Stimulated activated naive CD8-positive, alpha-beta T cell treated with anti-CD3 and anti-CD28 coated beads, Interleukin-15, amount 100 ng/mL, for 72 hours (primary cell): ENCODE data around the gene ZNF385B.

Experiments used
- ATAC-seq: fragments of 150-1000 bp; cut with Tn5 transposase; 2 replicates; pipeline ENCODE4 v1.10.0; 2021; ENCODE audit warnings: mild to moderate bottlenecking, moderate library complexity
- DNase-seq, 2 donors: peaks; one replicate each; pipeline ENCODE4 v3.0.0; 2021 to 2022
- H3K27ac Mint-ChIP-seq, 2 donors: one replicate each; pipeline ENCODE4 v1.8.0; 2022; ENCODE audit warnings: mild to moderate bottlenecking in 2 of 2, mixed read lengths in 2 of 2, moderate library complexity in 2 of 2
- H3K27me3 Mint-ChIP-seq: one replicate; pipeline ENCODE4 v1.8.0; 2022; ENCODE audit warnings: mixed read lengths
- H3K4me1 Mint-ChIP-seq: one replicate; pipeline ENCODE4 v1.8.0; 2022; ENCODE audit warnings: mild to moderate bottlenecking, mixed read lengths
- H3K4me3 Mint-ChIP-seq, 2 donors: one replicate each; pipeline ENCODE4 v1.8.0; 2022; ENCODE audit warnings: mild to moderate bottlenecking in 2 of 2, mixed read lengths in 2 of 2, moderate library complexity in 1 of 2
- H3K9me3 Mint-ChIP-seq, 2 donors: one replicate each; pipeline ENCODE4 v1.8.0; 2022; ENCODE audit warnings: mixed read lengths in 2 of 2

ZNF385B gene

DNA sequence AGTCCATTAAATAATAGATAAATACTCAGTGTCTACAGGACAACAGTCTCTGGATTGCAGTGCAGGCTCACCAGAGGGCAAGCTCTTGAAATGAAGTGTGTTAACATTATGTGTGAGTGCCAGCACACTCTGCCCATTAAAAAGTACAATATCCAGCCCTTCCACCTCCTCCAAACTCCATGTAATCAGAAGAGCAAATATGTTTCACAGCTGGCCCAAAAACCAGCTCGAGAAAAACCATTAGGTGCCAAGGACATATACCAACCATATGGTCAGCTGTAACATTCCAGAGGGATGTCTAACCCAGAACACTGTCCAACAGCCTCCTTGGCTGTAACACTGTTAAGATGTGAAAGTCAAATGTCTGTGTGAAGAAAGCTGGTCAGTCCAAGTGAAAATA is 112.2 kb downstream of the ZNF385B start:
- ATAC-seq = peak; percentile 28
- no peak overlapping the region for H3K27ac Mint-ChIP-seq

DNA sequence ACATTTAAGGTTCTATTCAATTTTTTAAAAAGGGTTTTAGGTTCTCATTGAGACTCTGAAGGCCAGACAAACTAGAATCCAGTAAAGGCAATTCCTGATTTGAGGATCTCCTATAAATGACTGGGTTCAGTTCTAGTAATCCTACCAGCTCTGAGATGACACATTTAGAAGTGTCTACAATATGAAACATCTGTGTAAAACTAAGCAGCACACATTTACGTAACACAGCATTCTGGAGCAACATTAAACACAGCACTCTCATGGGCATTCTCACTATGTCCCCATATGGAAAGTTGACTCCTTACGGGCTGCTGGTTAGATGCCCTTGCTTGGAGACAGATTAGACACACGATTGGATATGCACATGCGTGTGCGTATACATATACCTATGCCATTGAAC is 114.4 kb downstream of the ZNF385B start:
- Mint-ChIP-seq H3K4me3 (no peak overlapping the region), H3K4me1 (no peaks in the 10 kb centered on the region), H3K27me3 (no peaks in the 10 kb centered on the region), H3K9me3 (no peaks in the 10 kb centered on the region), H3K27ac (no peak overlapping the region)
- ATAC-seq = no peak
- DNase-seq = no peak

More for the DNA sequence above, 112.2 kb downstream of the ZNF385B start:
- Mint-ChIP-seq H3K27me3 (no peaks in the 10 kb centered on the region), H3K4me1 (no peaks in the 10 kb centered on the region), H3K9me3 (no peaks in the 10 kb centered on the region), H3K4me3 (no peak overlapping the region)
- DNase-seq = no peak

DNA sequence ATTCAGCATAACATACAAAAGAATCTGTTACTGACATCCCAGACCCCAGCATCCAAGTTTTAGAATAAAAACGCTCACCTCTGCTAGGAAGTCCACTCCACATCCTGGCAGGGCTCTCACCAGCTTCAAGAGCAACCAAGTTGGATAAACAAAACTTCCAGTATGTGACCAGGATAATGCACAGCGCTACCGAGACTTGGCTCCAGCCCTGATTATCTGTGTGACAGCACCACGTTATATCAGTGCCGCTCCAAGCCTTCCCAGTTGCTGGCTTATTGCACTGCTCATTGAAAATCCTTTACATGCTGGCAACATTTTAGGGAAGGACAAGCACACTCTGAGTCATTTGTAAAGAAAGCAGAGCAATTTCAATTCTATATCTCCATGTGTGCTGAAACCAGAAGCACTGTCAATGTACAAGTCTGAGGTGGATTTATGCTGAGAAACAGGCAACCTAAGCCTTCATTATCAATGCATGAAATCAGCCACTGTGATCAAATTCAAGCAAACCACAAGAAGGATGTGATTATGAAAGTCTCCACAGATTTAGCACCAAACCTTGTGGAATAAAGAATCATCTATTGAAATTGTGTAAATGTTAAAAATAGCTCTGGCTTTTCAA is 115.7 kb downstream of the ZNF385B start:
- Mint-ChIP-seq H3K27me3 (peaks cover 8% of the 10 kb centered on the region), H3K4me1 (no peaks in the 10 kb centered on the region), H3K27ac (no peak overlapping the region), H3K4me3 (no peak overlapping the region), H3K9me3 (no peaks in the 10 kb centered on the region)
- DNase-seq = no peak
- no peak for ATAC-seq

DNA sequence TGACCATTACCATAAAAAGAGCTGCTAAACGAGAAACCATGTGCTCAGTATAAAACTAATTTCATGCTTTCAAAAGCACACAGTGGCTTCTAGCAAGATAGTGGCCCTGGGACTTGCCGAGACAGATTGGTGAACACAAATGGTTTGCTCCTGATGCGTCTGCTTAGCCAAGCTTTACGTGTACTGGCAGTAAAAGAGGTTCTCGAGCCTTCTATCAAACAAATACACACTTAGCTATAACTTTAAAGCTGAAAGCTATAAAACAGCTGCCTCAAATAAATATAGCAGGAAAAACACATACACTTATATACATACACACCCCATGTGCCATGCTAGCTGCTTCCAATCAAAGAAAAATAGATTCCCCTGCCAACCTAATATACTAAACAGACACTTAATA is 117.0 kb downstream of the ZNF385B start:
- no peaks in the 10 kb centered on the region for H3K4me1 Mint-ChIP-seq
- peaks cover 15% of the 10 kb centered on the region for H3K27me3 Mint-ChIP-seq
- no peak overlapping the region for H3K4me3 Mint-ChIP-seq
- ATAC-seq (no peak), DNase-seq (no peak)
- no peak overlapping the region for H3K27ac Mint-ChIP-seq
- no peaks in the 10 kb centered on the region for H3K9me3 Mint-ChIP-seq

DNA sequence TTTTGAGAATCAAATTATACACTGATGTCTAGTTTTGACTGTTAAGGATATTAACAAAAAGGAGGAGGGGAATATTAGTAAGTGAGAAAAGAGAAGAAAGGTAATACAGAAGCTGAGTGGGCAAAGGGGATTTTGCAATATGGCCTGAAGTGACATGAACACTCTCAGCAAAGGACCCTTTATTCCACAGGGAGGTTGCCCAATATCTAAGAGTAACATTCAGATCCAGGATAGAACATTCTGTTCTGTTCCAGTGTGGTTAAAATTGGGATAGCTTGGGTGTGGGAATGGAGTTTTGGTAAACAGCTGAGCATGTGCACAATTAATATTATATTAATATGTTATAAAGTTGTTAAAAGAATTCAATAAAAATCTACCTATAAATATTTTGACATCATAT is 120.1 kb downstream of the ZNF385B start:
- DNase-seq (no peak), ATAC-seq (no peak)
- Mint-ChIP-seq H3K27ac (no peak overlapping the region), H3K4me3 (no peak overlapping the region), H3K4me1 (no peaks in the 10 kb centered on the region), H3K27me3 (peaks cover 15% of the 10 kb centered on the region), H3K9me3 (no peaks in the 10 kb centered on the region)

DNA sequence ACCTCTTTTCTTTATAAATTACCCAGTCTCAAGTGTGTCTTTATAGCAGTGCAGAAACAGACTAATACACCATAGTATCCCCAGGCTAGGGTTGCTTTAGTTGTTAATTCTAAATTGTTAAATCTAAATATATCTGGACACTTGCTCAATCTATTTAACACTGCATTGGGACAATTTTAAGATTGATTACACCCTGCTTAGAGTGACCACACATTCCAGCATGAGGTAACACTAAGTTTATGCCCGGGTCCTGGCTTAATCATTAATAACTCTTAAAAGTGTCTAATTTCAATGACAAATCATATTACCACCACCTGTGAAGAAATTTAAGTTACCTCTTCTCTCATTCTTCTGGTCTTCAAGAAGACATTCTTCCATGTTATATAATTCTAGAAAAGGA is 131.4 kb downstream of the ZNF385B start:
- Mint-ChIP-seq H3K9me3 (no peaks in the 10 kb centered on the region), H3K27ac (no peak overlapping the region), H3K4me3 (no peak overlapping the region), H3K4me1 (no peaks in the 10 kb centered on the region), H3K27me3 (no peaks in the 10 kb centered on the region)
- ATAC-seq (no peak), DNase-seq (no peak)

GRCh38 chr2:179726461-179727180 is 134.8 kb downstream of the ZNF385B start:
- DNase-seq (no peak), ATAC-seq (no peak)
- no peak overlapping the region for H3K4me3 Mint-ChIP-seq

DNA sequence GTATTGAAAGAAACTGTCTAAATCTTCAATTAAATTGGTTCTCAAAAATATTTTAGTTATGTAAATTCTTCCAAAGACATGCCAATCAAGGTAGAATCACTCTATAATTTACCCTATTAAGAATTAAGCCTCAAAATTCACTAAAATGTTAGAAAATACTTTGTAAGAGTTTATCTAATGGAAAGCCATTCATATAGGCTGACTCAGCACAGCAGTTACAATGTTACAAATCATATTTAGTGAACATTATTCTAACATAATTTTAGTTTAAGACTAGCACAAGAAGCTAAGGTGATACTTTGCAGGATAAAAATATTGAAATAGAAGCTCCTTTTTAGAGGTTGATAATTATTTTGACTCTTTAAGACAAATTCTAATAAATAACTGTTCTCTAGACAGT is 137.0 kb downstream of the ZNF385B start:
- DNase-seq = no peak
- no peaks in the 10 kb centered on the region for H3K4me1 Mint-ChIP-seq
- ATAC-seq = no peak
- H3K27me3 Mint-ChIP-seq = no peaks in the 10 kb centered on the region
- no peak overlapping the region for H3K27ac Mint-ChIP-seq
- H3K9me3 Mint-ChIP-seq = no peaks in the 10 kb centered on the region
- no peak overlapping the region for H3K4me3 Mint-ChIP-seq

More at GRCh38 chr2:179726461-179727180, 134.8 kb downstream of the ZNF385B start:
- Mint-ChIP-seq H3K4me1 (no peaks in the 10 kb centered on the region), H3K9me3 (no peaks in the 10 kb centered on the region), H3K27ac (no peak overlapping the region), H3K27me3 (no peaks in the 10 kb centered on the region)

DNA sequence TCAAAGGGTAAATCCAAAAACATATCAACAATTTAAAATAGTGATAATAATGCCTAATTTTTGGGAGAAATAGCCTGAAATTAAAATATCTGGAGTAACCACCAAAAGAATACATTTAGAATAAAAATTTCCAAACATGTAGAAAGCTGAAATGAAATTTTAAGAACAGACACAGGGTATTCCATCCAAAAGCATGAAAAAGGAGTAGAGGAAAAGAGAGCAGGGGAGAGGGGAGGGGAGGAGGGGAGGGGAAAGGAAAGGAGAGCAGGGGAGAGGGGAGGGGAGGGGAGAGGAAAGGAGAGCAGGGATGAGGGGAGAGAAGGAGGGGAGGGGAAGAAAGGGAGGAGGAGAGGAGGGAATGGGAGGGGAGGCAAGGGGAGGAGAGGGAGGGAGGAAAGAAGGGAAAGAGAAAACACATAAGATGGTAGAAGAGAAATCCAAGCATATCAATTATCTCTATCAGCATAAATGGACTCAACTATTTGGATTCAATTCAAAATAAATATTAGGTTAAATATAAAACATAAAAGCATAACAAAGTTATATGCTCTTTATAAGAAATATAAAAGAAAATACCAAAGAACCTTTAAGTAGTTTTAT is 141.1 kb downstream of the ZNF385B start:
- Mint-ChIP-seq H3K27ac (no peak overlapping the region), H3K9me3 (no peaks in the 10 kb centered on the region), H3K4me3 (no peak overlapping the region), H3K4me1 (no peaks in the 10 kb centered on the region), H3K27me3 (peaks cover 5% of the 10 kb centered on the region)
- no peak for DNase-seq
- ATAC-seq = no peak

- Mint-ChIP-seq H3K4me1 (no peaks in the 10 kb centered on the region), H3K4me3 (no peak overlapping the region), H3K9me3 (no peaks in the 10 kb centered on the region), H3K27me3 (peaks cover 5% of the 10 kb centered on the region), H3K27ac (no peak overlapping the region)
- ATAC-seq (no peak), DNase-seq (no peak)
Observed at GRCh38 chr2:179715871-179716270, 145.5 kb downstream of the ZNF385B start.

- H3K27me3 Mint-ChIP-seq = peaks cover 5% of the 10 kb centered on the region
- ATAC-seq (no peak), DNase-seq (no peak)
- no peaks in the 10 kb centered on the region for H3K4me1 Mint-ChIP-seq
- H3K9me3 Mint-ChIP-seq = no peaks in the 10 kb centered on the region
- H3K4me3 Mint-ChIP-seq = no peak overlapping the region
- no peak overlapping the region for H3K27ac Mint-ChIP-seq
Observed at GRCh38 chr2:179715196-179715595, 146.2 kb downstream of the ZNF385B start.

DNA sequence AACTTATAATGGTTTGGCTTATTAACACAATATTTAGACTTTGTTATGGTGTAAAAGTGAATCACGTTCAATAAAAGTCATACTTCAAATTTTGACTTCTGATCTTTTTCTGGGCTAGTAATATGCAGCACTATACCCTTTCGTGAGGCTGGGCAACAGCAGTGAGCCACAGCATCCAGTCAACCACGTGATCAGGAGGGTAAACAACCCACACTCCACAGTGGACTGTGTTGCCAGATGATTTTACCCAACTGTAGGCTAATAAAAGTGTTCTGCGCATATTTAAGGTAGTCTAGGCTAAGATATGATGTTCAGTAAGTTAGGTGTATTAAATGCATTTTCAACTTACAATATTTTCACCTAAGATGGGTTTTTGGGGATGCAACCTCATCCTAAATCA is 148.6 kb downstream of the ZNF385B start:
- Mint-ChIP-seq H3K4me1 (no peaks in the 10 kb centered on the region), H3K27me3 (no peaks in the 10 kb centered on the region), H3K27ac (no peak overlapping the region), H3K4me3 (no peak overlapping the region), H3K9me3 (no peaks in the 10 kb centered on the region)
- ATAC-seq (no peak), DNase-seq (no peak)

GRCh38 chr2:179711375-179711774 is 150.0 kb downstream of the ZNF385B start:
- Mint-ChIP-seq H3K27me3 (no peaks in the 10 kb centered on the region), H3K4me1 (no peaks in the 10 kb centered on the region), H3K4me3 (no peak overlapping the region), H3K9me3 (no peaks in the 10 kb centered on the region), H3K27ac (no peak overlapping the region)
- DNase-seq = no peak
- ATAC-seq = no peak

- DNase-seq (no peak), ATAC-seq (no peak)
- Mint-ChIP-seq H3K27me3 (no peaks in the 10 kb centered on the region), H3K4me1 (no peaks in the 10 kb centered on the region), H3K4me3 (no peak overlapping the region), H3K27ac (no peak overlapping the region), H3K9me3 (no peaks in the 10 kb centered on the region)
Observed at GRCh38 chr2:179703702-179704101, 157.7 kb downstream of the ZNF385B start.

DNA sequence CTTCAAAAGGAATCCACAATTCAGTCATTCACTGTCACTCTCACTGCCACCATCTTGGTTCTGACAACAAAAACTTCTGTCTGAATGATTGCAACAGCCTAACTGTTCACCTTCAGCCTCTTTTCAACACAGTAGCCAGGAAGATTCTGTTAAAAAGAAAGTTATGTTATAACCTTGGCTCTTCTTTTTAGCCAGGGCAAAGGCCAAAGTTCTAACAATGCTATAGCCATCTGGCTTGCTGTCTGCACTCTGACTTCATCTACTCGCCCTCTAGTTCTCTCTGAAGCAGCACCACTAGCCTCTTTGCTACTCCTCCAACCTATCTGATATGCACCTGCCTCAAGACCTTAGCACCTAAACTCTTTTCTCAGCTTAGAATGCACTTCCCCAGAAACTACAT is 158.5 kb downstream of the ZNF385B start:
- Mint-ChIP-seq H3K4me3 (no peak overlapping the region), H3K27ac (no peak overlapping the region), H3K9me3 (no peaks in the 10 kb centered on the region), H3K27me3 (no peaks in the 10 kb centered on the region), H3K4me1 (no peaks in the 10 kb centered on the region)
- no peak for DNase-seq
- no peak for ATAC-seq

- no peaks in the 10 kb centered on the region for H3K4me1 Mint-ChIP-seq
- no peak overlapping the region for H3K4me3 Mint-ChIP-seq
- H3K27me3 Mint-ChIP-seq = no peaks in the 10 kb centered on the region
- H3K27ac Mint-ChIP-seq = no peak overlapping the region
- DNase-seq = no peak
- ATAC-seq = no peak
- no peaks in the 10 kb centered on the region for H3K9me3 Mint-ChIP-seq
Observed at GRCh38 chr2:179701524-179702110, 159.8 kb downstream of the ZNF385B start.
